ENCODE measurements around the gene CR1L.

The CR1L gene

GRCh38 chr1:207644852-207645634 lies at the start of gene CR1L:
TSS of gene CR1L (plus strand) at chr1:207645133. CDS start at chr1:207645234, 101 bp downstream.
- H3K4me3 Mint-ChIP-seq = no peak within 1 kb of the TSS
- H3K27ac Mint-ChIP-seq = no peak within 1 kb of the TSS
- peaks cover 34% of the 10 kb centered on the region for H3K4me1 Mint-ChIP-seq
- no peaks in the 10 kb centered on the region for H3K9me3 Mint-ChIP-seq
- peaks cover 3% of the 10 kb centered on the region for H3K27me3 Mint-ChIP-seq (ENCODE audit: low read depth, poor library complexity)
- no peak for DNase-seq
- H3K36me3 Mint-ChIP-seq (ENCODE audit: low read depth) = no peaks in the 10 kb centered on the region
- no peak for TF ChIP-seq CTCF (IDR thresholded peaks at IDR 0.05)

- no peaks in the 10 kb centered on the region for H3K36me3 Mint-ChIP-seq (ENCODE audit: low read depth)
- H3K4me1 Mint-ChIP-seq = no peaks in the 10 kb centered on the region
- H3K27ac Mint-ChIP-seq = no peak overlapping the region
- TF ChIP-seq CTCF (IDR thresholded peaks at IDR 0.05) = no peak
- DNase-seq = no peak
- H3K4me3 Mint-ChIP-seq = no peak overlapping the region
- H3K9me3 Mint-ChIP-seq = no peaks in the 10 kb centered on the region
- peaks cover 5% of the 10 kb centered on the region for H3K27me3 Mint-ChIP-seq (ENCODE audit: low read depth, poor library complexity)
Observed at GRCh38 chr1:207603777-207604176, 41.2 kb upstream of the CR1L start.

GRCh38 chr1:207605444-207606361 lies 39.2 kb upstream of the CR1L start:
- no peak for DNase-seq
- H3K27me3 Mint-ChIP-seq (ENCODE audit: low read depth, poor library complexity) = peaks cover 5% of the 10 kb centered on the region
- no peak for TF ChIP-seq CTCF (IDR thresholded peaks at IDR 0.05)
- H3K4me1 Mint-ChIP-seq = no peaks in the 10 kb centered on the region
- no peaks in the 10 kb centered on the region for H3K36me3 Mint-ChIP-seq (ENCODE audit: low read depth)
- H3K27ac Mint-ChIP-seq = no peak overlapping the region
- no peaks in the 10 kb centered on the region for H3K9me3 Mint-ChIP-seq
- no peak overlapping the region for H3K4me3 Mint-ChIP-seq

- DNase-seq = no peak
- no peaks in the 10 kb centered on the region for H3K4me1 Mint-ChIP-seq
Observed at GRCh38 chr1:207606362-207606755, 38.6 kb upstream of the CR1L start.

GRCh38 chr1:207612762-207613161 lies 32.2 kb upstream of the CR1L start:
- H3K9me3 Mint-ChIP-seq = peaks cover 4% of the 10 kb centered on the region
- TF ChIP-seq CTCF (IDR thresholded peaks at IDR 0.05) = no peak
- DNase-seq = no peak
- peaks cover 11% of the 10 kb centered on the region for H3K27me3 Mint-ChIP-seq (ENCODE audit: low read depth, poor library complexity)
- no peak overlapping the region for H3K27ac Mint-ChIP-seq
- H3K4me1 Mint-ChIP-seq = peaks cover 5% of the 10 kb centered on the region
- H3K4me3 Mint-ChIP-seq = no peak overlapping the region
- no peaks in the 10 kb centered on the region for H3K36me3 Mint-ChIP-seq (ENCODE audit: low read depth)

More at GRCh38 chr1:207606362-207606755, 38.6 kb upstream of the CR1L start:
- H3K36me3 Mint-ChIP-seq (ENCODE audit: low read depth) = no peaks in the 10 kb centered on the region
- H3K27ac Mint-ChIP-seq = no peak overlapping the region
- no peak overlapping the region for H3K4me3 Mint-ChIP-seq
- TF ChIP-seq CTCF (IDR thresholded peaks at IDR 0.05) = no peak
- peaks cover 5% of the 10 kb centered on the region for H3K27me3 Mint-ChIP-seq (ENCODE audit: low read depth, poor library complexity)
- no peaks in the 10 kb centered on the region for H3K9me3 Mint-ChIP-seq
